Measurements from ENCODE around the gene VGLL4. TPM values are rescaled to one million over a fixed set of nuclear protein-coding genes. Genes with fewer than 3 reads are reported as not detected.

Gene VGLL4
- total RNA-seq, 1 experiment from 2014 or later: 43.0 TPM

GRCh38 chr3:11609481-11609880 lies 34.2 kb downstream of the VGLL4 start (continued):
- TF ChIP-seq JAZF1 (CRISPR knock-in tag; IDR thresholded peaks at IDR 0.05): no peak
- TF ChIP-seq NFE2L1 (CRISPR knock-in tag; IDR thresholded peaks at IDR 0.05): no peak
- TF ChIP-seq, protein P1, sequence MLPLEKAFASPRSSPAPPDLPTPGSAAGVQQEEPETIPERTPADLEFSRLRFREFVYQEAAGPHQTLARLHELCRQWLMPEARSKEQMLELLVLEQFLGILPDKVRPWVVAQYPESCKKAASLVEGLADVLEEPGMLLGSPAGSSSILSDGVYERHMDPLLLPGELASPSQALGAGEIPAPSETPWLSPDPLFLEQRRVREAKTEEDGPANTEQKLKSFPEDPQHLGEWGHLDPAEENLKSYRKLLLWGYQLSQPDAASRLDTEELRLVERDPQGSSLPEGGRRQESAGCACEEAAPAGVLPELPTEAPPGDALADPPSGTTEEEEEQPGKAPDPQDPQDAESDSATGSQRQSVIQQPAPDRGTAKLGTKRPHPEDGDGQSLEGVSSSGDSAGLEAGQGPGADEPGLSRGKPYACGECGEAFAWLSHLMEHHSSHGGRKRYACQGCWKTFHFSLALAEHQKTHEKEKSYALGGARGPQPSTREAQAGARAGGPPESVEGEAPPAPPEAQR (CRISPR knock-in tag; IDR thresholded peaks at IDR 0.05): no peak
- TF ChIP-seq, protein P2, sequence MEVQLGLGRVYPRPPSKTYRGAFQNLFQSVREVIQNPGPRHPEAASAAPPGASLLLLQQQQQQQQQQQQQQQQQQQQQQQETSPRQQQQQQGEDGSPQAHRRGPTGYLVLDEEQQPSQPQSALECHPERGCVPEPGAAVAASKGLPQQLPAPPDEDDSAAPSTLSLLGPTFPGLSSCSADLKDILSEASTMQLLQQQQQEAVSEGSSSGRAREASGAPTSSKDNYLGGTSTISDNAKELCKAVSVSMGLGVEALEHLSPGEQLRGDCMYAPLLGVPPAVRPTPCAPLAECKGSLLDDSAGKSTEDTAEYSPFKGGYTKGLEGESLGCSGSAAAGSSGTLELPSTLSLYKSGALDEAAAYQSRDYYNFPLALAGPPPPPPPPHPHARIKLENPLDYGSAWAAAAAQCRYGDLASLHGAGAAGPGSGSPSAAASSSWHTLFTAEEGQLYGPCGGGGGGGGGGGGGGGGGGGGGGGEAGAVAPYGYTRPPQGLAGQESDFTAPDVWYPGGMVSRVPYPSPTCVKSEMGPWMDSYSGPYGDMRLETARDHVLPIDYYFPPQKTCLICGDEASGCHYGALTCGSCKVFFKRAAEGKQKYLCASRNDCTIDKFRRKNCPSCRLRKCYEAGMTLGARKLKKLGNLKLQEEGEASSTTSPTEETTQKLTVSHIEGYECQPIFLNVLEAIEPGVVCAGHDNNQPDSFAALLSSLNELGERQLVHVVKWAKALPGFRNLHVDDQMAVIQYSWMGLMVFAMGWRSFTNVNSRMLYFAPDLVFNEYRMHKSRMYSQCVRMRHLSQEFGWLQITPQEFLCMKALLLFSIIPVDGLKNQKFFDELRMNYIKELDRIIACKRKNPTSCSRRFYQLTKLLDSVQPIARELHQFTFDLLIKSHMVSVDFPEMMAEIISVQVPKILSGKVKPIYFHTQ (CRISPR knock-in tag; IDR thresholded peaks at IDR 0.05): no peak
- no peak for TF ChIP-seq TP53 (CRISPR knock-in tag; IDR thresholded peaks at IDR 0.05)
- TF ChIP-seq GRHL2 (CRISPR knock-in tag; IDR thresholded peaks at IDR 0.05; ENCODE audit: insufficient replicate concordance, severe bottlenecking): no peak
- TF ChIP-seq NFYB (CRISPR knock-in tag; conservative IDR thresholded peaks at IDR 0.05; ENCODE audit: low read depth): no peak

DNA sequence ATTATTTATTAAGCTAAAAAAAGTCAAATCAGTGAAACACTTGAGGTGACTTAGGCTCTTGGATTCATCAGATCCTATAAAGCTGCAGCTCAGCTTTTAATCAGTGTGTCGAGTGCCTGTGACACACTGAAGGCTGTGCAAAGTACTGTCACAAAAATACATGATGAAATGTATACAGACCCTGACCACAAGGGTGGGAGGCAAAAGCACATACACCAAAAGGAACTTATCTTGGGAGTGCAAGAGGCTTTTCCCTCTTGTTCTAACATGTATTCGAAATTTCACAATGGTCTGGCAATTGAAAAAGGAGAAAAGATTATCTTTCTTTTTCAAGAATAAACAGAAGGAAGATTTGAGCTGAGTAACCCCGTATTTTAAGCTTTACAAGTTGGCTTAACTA lies 35.9 kb downstream of the VGLL4 start:
- ChIA-PET POLR2A (no interaction called here), CTCF (no interaction called here)
- TF ChIP-seq, protein P3, sequence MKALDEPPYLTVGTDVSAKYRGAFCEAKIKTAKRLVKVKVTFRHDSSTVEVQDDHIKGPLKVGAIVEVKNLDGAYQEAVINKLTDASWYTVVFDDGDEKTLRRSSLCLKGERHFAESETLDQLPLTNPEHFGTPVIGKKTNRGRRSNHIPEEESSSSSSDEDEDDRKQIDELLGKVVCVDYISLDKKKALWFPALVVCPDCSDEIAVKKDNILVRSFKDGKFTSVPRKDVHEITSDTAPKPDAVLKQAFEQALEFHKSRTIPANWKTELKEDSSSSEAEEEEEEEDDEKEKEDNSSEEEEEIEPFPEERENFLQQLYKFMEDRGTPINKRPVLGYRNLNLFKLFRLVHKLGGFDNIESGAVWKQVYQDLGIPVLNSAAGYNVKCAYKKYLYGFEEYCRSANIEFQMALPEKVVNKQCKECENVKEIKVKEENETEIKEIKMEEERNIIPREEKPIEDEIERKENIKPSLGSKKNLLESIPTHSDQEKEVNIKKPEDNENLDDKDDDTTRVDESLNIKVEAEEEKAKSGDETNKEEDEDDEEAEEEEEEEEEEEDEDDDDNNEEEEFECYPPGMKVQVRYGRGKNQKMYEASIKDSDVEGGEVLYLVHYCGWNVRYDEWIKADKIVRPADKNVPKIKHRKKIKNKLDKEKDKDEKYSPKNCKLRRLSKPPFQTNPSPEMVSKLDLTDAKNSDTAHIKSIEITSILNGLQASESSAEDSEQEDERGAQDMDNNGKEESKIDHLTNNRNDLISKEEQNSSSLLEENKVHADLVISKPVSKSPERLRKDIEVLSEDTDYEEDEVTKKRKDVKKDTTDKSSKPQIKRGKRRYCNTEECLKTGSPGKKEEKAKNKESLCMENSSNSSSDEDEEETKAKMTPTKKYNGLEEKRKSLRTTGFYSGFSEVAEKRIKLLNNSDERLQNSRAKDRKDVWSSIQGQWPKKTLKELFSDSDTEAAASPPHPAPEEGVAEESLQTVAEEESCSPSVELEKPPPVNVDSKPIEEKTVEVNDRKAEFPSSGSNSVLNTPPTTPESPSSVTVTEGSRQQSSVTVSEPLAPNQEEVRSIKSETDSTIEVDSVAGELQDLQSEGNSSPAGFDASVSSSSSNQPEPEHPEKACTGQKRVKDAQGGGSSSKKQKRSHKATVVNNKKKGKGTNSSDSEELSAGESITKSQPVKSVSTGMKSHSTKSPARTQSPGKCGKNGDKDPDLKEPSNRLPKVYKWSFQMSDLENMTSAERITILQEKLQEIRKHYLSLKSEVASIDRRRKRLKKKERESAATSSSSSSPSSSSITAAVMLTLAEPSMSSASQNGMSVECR (CRISPR knock-in tag; IDR thresholded peaks at IDR 0.05; ENCODE audit: borderline replicate concordance): no peak
- TF ChIP-seq ATF2 (CRISPR knock-in tag; IDR thresholded peaks at IDR 0.05; ENCODE audit: borderline replicate concordance, low read depth) (no peak), ATF3 (CRISPR knock-in tag; conservative IDR thresholded peaks at IDR 0.05) (no peak), NFYB (CRISPR knock-in tag; conservative IDR thresholded peaks at IDR 0.05; ENCODE audit: low read depth) (no peak), NR2C2 (CRISPR knock-in tag; IDR thresholded peaks at IDR 0.05) (no peak), GABPB1 (CRISPR knock-in tag; IDR thresholded peaks at IDR 0.05) (peak; percentile 64)
- TF ChIP-seq, protein P4, sequence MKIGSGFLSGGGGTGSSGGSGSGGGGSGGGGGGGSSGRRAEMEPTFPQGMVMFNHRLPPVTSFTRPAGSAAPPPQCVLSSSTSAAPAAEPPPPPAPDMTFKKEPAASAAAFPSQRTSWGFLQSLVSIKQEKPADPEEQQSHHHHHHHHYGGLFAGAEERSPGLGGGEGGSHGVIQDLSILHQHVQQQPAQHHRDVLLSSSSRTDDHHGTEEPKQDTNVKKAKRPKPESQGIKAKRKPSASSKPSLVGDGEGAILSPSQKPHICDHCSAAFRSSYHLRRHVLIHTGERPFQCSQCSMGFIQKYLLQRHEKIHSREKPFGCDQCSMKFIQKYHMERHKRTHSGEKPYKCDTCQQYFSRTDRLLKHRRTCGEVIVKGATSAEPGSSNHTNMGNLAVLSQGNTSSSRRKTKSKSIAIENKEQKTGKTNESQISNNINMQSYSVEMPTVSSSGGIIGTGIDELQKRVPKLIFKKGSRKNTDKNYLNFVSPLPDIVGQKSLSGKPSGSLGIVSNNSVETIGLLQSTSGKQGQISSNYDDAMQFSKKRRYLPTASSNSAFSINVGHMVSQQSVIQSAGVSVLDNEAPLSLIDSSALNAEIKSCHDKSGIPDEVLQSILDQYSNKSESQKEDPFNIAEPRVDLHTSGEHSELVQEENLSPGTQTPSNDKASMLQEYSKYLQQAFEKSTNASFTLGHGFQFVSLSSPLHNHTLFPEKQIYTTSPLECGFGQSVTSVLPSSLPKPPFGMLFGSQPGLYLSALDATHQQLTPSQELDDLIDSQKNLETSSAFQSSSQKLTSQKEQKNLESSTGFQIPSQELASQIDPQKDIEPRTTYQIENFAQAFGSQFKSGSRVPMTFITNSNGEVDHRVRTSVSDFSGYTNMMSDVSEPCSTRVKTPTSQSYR (CRISPR knock-in tag; IDR thresholded peaks at IDR 0.05): no peak
- TF ChIP-seq, protein P5, sequence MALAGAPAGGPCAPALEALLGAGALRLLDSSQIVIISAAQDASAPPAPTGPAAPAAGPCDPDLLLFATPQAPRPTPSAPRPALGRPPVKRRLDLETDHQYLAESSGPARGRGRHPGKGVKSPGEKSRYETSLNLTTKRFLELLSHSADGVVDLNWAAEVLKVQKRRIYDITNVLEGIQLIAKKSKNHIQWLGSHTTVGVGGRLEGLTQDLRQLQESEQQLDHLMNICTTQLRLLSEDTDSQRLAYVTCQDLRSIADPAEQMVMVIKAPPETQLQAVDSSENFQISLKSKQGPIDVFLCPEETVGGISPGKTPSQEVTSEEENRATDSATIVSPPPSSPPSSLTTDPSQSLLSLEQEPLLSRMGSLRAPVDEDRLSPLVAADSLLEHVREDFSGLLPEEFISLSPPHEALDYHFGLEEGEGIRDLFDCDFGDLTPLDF (CRISPR knock-in tag; IDR thresholded peaks at IDR 0.05): no peak
- Mint-ChIP-seq H3K36me3 (0 out of 2 replicates have a peak, but pooled peaks cover 2% of the 10 kb centered on the region), H3K4me3 (no peak overlapping the region), H3K27ac (no peak overlapping the region), H3K9me3 (no peaks in the 10 kb centered on the region), H3K4me1 (peaks cover 82% of the 10 kb centered on the region), H3K27me3 (ENCODE audit: low read depth) (no peaks in the 10 kb centered on the region)
- no peak for DNase-seq (ENCODE audit: low spot score)
- no peak for ATAC-seq

Data from WTC11 (cell line).